Hepatocyte (in vitro differentiated cells): Measurements from ENCODE around the gene PAX5.

Source experiments
- CTCF ChIP-seq: fragments of 200-600 bp; sonication (generic); IDR thresholded peaks from 2 replicates; pipeline ENCODE4 v1.5.1; 2016; ENCODE audit warnings: antibody characterized with exemption, mild to moderate bottlenecking; ENCODE audit not compliant: poor library complexity
- EZH2 ChIP-seq: fragments of 200-600 bp; sonication (generic); IDR thresholded peaks from 2 replicates; pipeline ENCODE4 v1.6.1; 2016; ENCODE audit warnings: antibody characterized with exemption, mild to moderate bottlenecking, borderline replicate concordance

DNA sequence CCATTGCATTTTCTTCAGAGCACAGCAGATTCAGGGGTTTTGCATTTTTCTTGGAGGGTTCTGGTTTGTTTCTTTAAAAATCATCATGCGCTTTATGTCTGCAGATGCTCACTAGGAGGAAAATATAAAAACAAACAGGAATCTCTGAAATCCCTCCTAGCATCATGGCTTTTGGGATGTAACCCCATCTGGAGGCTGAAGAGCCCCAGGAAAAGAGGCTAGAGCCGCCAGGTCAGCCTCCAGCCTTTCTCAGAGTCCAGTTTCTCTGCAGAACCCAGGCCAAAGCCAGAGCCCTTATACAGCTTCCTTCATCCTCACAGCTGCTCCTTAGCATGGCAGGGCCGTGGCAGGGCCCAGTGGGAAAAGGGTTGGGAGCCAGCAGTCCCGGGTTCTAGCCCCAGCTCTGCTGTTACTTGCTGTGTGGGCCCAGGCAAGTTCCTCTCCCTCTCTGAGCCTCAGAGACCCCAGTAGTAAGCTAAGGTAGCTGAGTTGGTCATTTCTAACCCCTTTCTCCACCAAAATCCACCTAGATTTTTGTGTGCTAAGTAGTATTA lies 62.1 kb downstream of the PAX5 start:
- TF ChIP-seq EZH2, result no peak
- no peak for TF ChIP-seq CTCF
